Karpas-422 (cell line): ENCODE measurements around the gene LCN1. TPM values are rescaled to one million over a fixed set of nuclear protein-coding genes. Genes with fewer than 3 reads are reported as not detected.
A peak's percentile ranks its signal among the peaks of the same experiment; 100 is the strongest.

Experiments
- DNase-seq: peaks from one replicate; pipeline ENCODE4 v3.0.0-alpha.2; 2015
- H2AFZ ChIP-seq: fragments of 200-600 bp; sonication (generic); 2 replicates; pipeline ENCODE4 v1.6.1; 2014; ENCODE audit warnings: antibody characterized with exemption, low read length, mixed read lengths
- H3K27ac ChIP-seq: fragments of 200-600 bp; sonication (generic); 2 replicates; pipeline ENCODE4 v1.5.1; 2014; ENCODE audit warnings: mild to moderate bottlenecking, low read length, moderate library complexity
- H3K27me3 ChIP-seq: fragments of 200-600 bp; sonication (generic); 2 replicates; pipeline ENCODE4 v1.6.1; 2014; ENCODE audit warnings: low read length, mixed read lengths
- H3K36me3 ChIP-seq: fragments of 200-600 bp; sonication (generic); 2 replicates; pipeline ENCODE4 v1.6.1; 2014; ENCODE audit warnings: low read length, mixed read lengths; ENCODE audit not compliant: insufficient read depth
- H3K4me1 ChIP-seq: fragments of 200-600 bp; sonication (generic); 2 replicates; pipeline ENCODE4 v1.6.1; 2014; ENCODE audit warnings: mild to moderate bottlenecking, low read length, mixed read lengths
- H3K4me2 ChIP-seq: fragments of 200-600 bp; sonication (generic); 2 replicates; pipeline ENCODE4 v1.6.1; 2014; ENCODE audit warnings: low read length, low read depth, mild to moderate bottlenecking; ENCODE audit not compliant: poor library complexity, severe bottlenecking
- H3K4me3 ChIP-seq: fragments of 200-600 bp; sonication (generic); 2 replicates; pipeline ENCODE4 v1.5.1; 2014; ENCODE audit warnings: mild to moderate bottlenecking, antibody characterized with exemption, low read length, mixed read lengths
- H3K79me2 ChIP-seq: fragments of 200-600 bp; sonication (generic); 2 replicates; pipeline ENCODE4 v1.6.1; 2014; ENCODE audit warnings: mild to moderate bottlenecking, low read length, mixed read lengths
- H3K9ac ChIP-seq: fragments of 200-600 bp; sonication (generic); 2 replicates; pipeline ENCODE4 v1.6.0; 2014; ENCODE audit warnings: low read length
- H3K9me2 ChIP-seq: fragments of 200-600 bp; sonication (generic), shearing (Covaris generic); replicated peaks from 2 replicates; pipeline ENCODE4 v1.6.0; 2014; ENCODE audit warnings: mild to moderate bottlenecking, low read length, moderate library complexity; ENCODE audit not compliant: insufficient read depth
- H3K9me3 ChIP-seq: fragments of 300-700, 200-600 bp; sonication (generic); 2 replicates; pipeline ENCODE4 v1.6.1; 2014; ENCODE audit warnings: low read length, mixed read lengths
- H4K20me1 ChIP-seq: fragments of 200-600 bp; sonication (generic); 2 replicates; pipeline ENCODE4 v1.6.1; 2014; ENCODE audit warnings: mild to moderate bottlenecking, antibody characterized with exemption, low read length, low read depth; ENCODE audit not compliant: insufficient read depth
- total RNA-seq: library from RNA; depleted of rRNA; stranded (reverse); fragments of >200 nt; shearing (Covaris generic); gene quantifications from 2 replicates; pipeline ENCODE4 v1.2.3, GENCODE V29; 2014; ENCODE audit warnings: low replicate concordance

Gene LCN1
- total RNA-seq, 1 experiment from 2014 or later = not detected

GRCh38 chr9:135501261-135502167 lies 19.7 kb upstream of the LCN1 start:
- H4K20me1 ChIP-seq = peaks cover 36% of the 10 kb centered on the region
- H3K27ac ChIP-seq = no peak overlapping the region
- no peaks in the 10 kb centered on the region for H3K9me2 ChIP-seq
- H3K4me1 ChIP-seq = peaks cover 23% of the 10 kb centered on the region
- peak overlapping the region; percentile 50; the same call in 1 of the 2 replicates for H2AFZ ChIP-seq
- peaks cover 8% of the 10 kb centered on the region for H3K36me3 ChIP-seq
- H3K4me3 ChIP-seq = peak overlapping the region; percentile 98
- DNase-seq = no peak
- H3K79me2 ChIP-seq = peaks cover 22% of the 10 kb centered on the region
- H3K4me2 ChIP-seq = peak overlapping the region; percentile 98
- no peaks in the 10 kb centered on the region for H3K9me3 ChIP-seq
- no peaks in the 10 kb centered on the region for H3K27me3 ChIP-seq
- peak overlapping the region; percentile 99 for H3K9ac ChIP-seq

- peak overlapping the region; percentile 98 for H3K4me3 ChIP-seq
These were observed 18.9 kb upstream of the LCN1 start for GRCh38 chr9:135502168-135502872.

GRCh38 chr9:135502873-135503321 lies 18.3 kb upstream of the LCN1 start:
- no peaks in the 10 kb centered on the region for H3K27me3 ChIP-seq
- no peak overlapping the region for H3K27ac ChIP-seq
- H3K4me2 ChIP-seq = no peak overlapping the region
- H3K4me3 ChIP-seq = no peak overlapping the region
- no peaks in the 10 kb centered on the region for H3K9me2 ChIP-seq
- peaks cover 8% of the 10 kb centered on the region for H3K36me3 ChIP-seq
- no peaks in the 10 kb centered on the region; the same call in 1 of the 2 replicates for H3K9me3 ChIP-seq
- no peak overlapping the region for H3K9ac ChIP-seq
- no peak for DNase-seq
- peaks cover 23% of the 10 kb centered on the region for H3K4me1 ChIP-seq
- peaks cover 36% of the 10 kb centered on the region for H4K20me1 ChIP-seq
- H3K79me2 ChIP-seq = peaks cover 22% of the 10 kb centered on the region
- H2AFZ ChIP-seq = no peak overlapping the region

More at GRCh38 chr9:135502168-135502872, 18.9 kb upstream of the LCN1 start:
- peaks cover 23% of the 10 kb centered on the region for H3K4me1 ChIP-seq
- H2AFZ ChIP-seq = no peak overlapping the region
- peaks cover 22% of the 10 kb centered on the region for H3K79me2 ChIP-seq
- no peaks in the 10 kb centered on the region for H3K27me3 ChIP-seq
- H3K9me2 ChIP-seq = no peaks in the 10 kb centered on the region
- no peak for DNase-seq
- H3K9ac ChIP-seq = peak overlapping the region; percentile 99
- no peaks in the 10 kb centered on the region for H3K9me3 ChIP-seq
- H3K36me3 ChIP-seq = peaks cover 8% of the 10 kb centered on the region
- peaks cover 36% of the 10 kb centered on the region for H4K20me1 ChIP-seq
- H3K27ac ChIP-seq = no peak overlapping the region
- H3K4me2 ChIP-seq = peak overlapping the region; percentile 98

GRCh38 chr9:135503371-135504261 lies 17.6 kb upstream of the LCN1 start:
- Histone ChIP-seq H2AFZ (no peak overlapping the region), H3K79me2 (peaks cover 22% of the 10 kb centered on the region), H3K4me1 (peaks cover 23% of the 10 kb centered on the region), H3K9me2 (no peaks in the 10 kb centered on the region), H3K4me2 (no peak overlapping the region), H3K9ac (no peak overlapping the region), H3K36me3 (peaks cover 8% of the 10 kb centered on the region), H3K27ac (no peak overlapping the region), H4K20me1 (peaks cover 36% of the 10 kb centered on the region), H3K4me3 (no peak overlapping the region), H3K9me3 (peaks cover under 1% of the 10 kb centered on the region; the same call in 1 of the 2 replicates), H3K27me3 (no peaks in the 10 kb centered on the region)
- DNase-seq = no peak

- H3K36me3 ChIP-seq = peaks cover 8% of the 10 kb centered on the region
- H3K4me1 ChIP-seq = peaks cover 18% of the 10 kb centered on the region
- H2AFZ ChIP-seq = no peak overlapping the region
- no peaks in the 10 kb centered on the region for H3K27me3 ChIP-seq
- H4K20me1 ChIP-seq = peaks cover 36% of the 10 kb centered on the region
- H3K4me3 ChIP-seq = no peak overlapping the region
- H3K27ac ChIP-seq = no peak overlapping the region
- peaks cover 22% of the 10 kb centered on the region for H3K79me2 ChIP-seq
- no peak overlapping the region for H3K9ac ChIP-seq
- H3K9me2 ChIP-seq = no peaks in the 10 kb centered on the region
- H3K4me2 ChIP-seq = no peak overlapping the region
- peaks cover 10% of the 10 kb centered on the region for H3K9me3 ChIP-seq
- DNase-seq = peak; percentile 78
These were observed 16.7 kb upstream of the LCN1 start for GRCh38 chr9:135504262-135505243.

GRCh38 chr9:135505406-135506187 lies 15.6 kb upstream of the LCN1 start:
- Histone ChIP-seq H2AFZ (no peak overlapping the region), H3K9ac (no peak overlapping the region), H3K36me3 (peaks cover 8% of the 10 kb centered on the region), H3K4me3 (no peak overlapping the region), H3K27me3 (no peaks in the 10 kb centered on the region), H3K79me2 (peaks cover 21% of the 10 kb centered on the region), H3K27ac (no peak overlapping the region), H3K4me1 (peaks cover 10% of the 10 kb centered on the region), H3K4me2 (no peak overlapping the region), H4K20me1 (peaks cover 36% of the 10 kb centered on the region), H3K9me2 (no peaks in the 10 kb centered on the region), H3K9me3 (peaks cover 11% of the 10 kb centered on the region)
- DNase-seq = no peak
